MM.1S (cell line): ENCODE results near the gene CTAGE1.

Experiments
- DNase-seq: peaks from one replicate; pipeline ENCODE4 v3.0.0-alpha.2; 2015
- H2AFZ ChIP-seq: fragments of 300-600 bp; sonication (generic); 2 replicates; pipeline ENCODE4 v1.6.0; 2016; ENCODE audit warnings: antibody characterized with exemption, low read length
- H3F3A ChIP-seq: fragments of 300-600 bp; sonication (generic); 2 replicates; pipeline ENCODE4 v1.6.1; 2016; ENCODE audit warnings: mild to moderate bottlenecking, antibody characterized with exemption, low read length, moderate library complexity, mixed read lengths; ENCODE audit not compliant: insufficient read depth
- H3K27ac ChIP-seq: fragments of 300-600 bp; sonication (generic); 2 replicates; pipeline ENCODE4 v1.5.1; 2016; ENCODE audit warnings: mild to moderate bottlenecking, low read length
- H3K27me3 ChIP-seq: fragments of 300-600 bp; sonication (generic); replicated peaks from 2 replicates; pipeline ENCODE4 v1.6.0; 2016; ENCODE audit warnings: low read length; ENCODE audit not compliant: insufficient read depth
- H3K36me3 ChIP-seq: fragments of 300-600 bp; sonication (generic); replicated peaks from 2 replicates; pipeline ENCODE4 v1.6.1; 2016; ENCODE audit warnings: mild to moderate bottlenecking, low read length, mixed read lengths; ENCODE audit not compliant: insufficient read depth
- H3K4me1 ChIP-seq: fragments of 300-600 bp; sonication (generic); 2 replicates; pipeline ENCODE4 v1.6.1; 2016; ENCODE audit warnings: low read length, mixed read lengths
- H3K4me2 ChIP-seq: fragments of 300-600 bp; sonication (generic); 2 replicates; pipeline ENCODE4 v1.6.0; 2016; ENCODE audit warnings: low read depth, low read length
- H3K4me3 ChIP-seq: fragments of 300-600 bp; sonication (generic); 2 replicates; pipeline ENCODE4 v1.5.1; 2016; ENCODE audit warnings: low read length, mixed read lengths
- H3K79me2 ChIP-seq: fragments of 300-600 bp; sonication (generic); 2 replicates; pipeline ENCODE4 v1.6.1; 2016; ENCODE audit warnings: mixed run types, low read length, mixed read lengths
- H3K9ac ChIP-seq: fragments of 300-600 bp; sonication (generic); 2 replicates; pipeline ENCODE4 v1.6.1; 2016; ENCODE audit warnings: low read length, mixed read lengths
- H3K9me2 ChIP-seq: fragments of 300-600 bp; sonication (generic); replicated peaks from 2 replicates; pipeline ENCODE4 v1.6.1; 2016; ENCODE audit warnings: mild to moderate bottlenecking, low read length, mixed read lengths; ENCODE audit not compliant: insufficient read depth
- H3K9me3 ChIP-seq: fragments of 300-600 bp; sonication (generic); replicated peaks from 2 replicates; pipeline ENCODE4 v1.6.1; 2016; ENCODE audit warnings: mild to moderate bottlenecking, low read length, mixed read lengths; ENCODE audit not compliant: insufficient read depth
- H4K20me1 ChIP-seq: fragments of 300-600 bp; sonication (generic); 2 replicates; pipeline ENCODE4 v1.6.1; 2016; ENCODE audit warnings: mild to moderate bottlenecking, low read length, moderate library complexity, mixed read lengths; ENCODE audit not compliant: insufficient read depth
- CTCF ChIP-seq: fragments of 300-600 bp; sonication (generic); IDR thresholded peaks from 2 replicates; pipeline ENCODE4 v1.5.1; 2016; ENCODE audit warnings: antibody characterized with exemption, low read length, mixed read lengths
- EZH2 ChIP-seq: fragments of 300-600 bp; sonication (generic); optimal IDR thresholded peaks from 2 replicates; pipeline ENCODE3; 2017; ENCODE audit warnings: low read depth, mild to moderate bottlenecking, antibody characterized with exemption, low read length, mixed read lengths
- EZH2phosphoT487 ChIP-seq: fragments of 300-600 bp; sonication (generic); IDR thresholded peaks from 2 replicates; pipeline ENCODE4 v1.6.1; 2018; ENCODE audit warnings: antibody characterized with exemption, low read length

CTAGE1 gene

GRCh38 chr18:22411446-22411845 lies 6.3 kb downstream of the CTAGE1 start:
- Histone ChIP-seq H3K9me2 (no peaks in the 10 kb centered on the region), H2AFZ (no peak overlapping the region), H4K20me1 (no peaks in the 10 kb centered on the region), H3K27ac (no peak overlapping the region), H3K9me3 (no peaks in the 10 kb centered on the region), H3K9ac (no peak overlapping the region), H3K79me2 (no peaks in the 10 kb centered on the region), H3F3A (no peaks in the 10 kb centered on the region), H3K27me3 (no peaks in the 10 kb centered on the region), H3K4me2 (no peak overlapping the region), H3K4me1 (no peaks in the 10 kb centered on the region), H3K36me3 (no peaks in the 10 kb centered on the region), H3K4me3 (no peak overlapping the region)
- no peak for DNase-seq
- no peak for TF ChIP-seq EZH2
- no peak for TF ChIP-seq CTCF
- TF ChIP-seq EZH2phosphoT487, result no peak

GRCh38 chr18:22410126-22410525 lies 7.6 kb downstream of the CTAGE1 start:
- H3K9ac ChIP-seq, result no peak overlapping the region
- DNase-seq, result no peak
- H2AFZ ChIP-seq, result no peak overlapping the region
- no peaks in the 10 kb centered on the region for H3K9me3 ChIP-seq
- no peaks in the 10 kb centered on the region for H3K4me1 ChIP-seq
- H3K36me3 ChIP-seq, result no peaks in the 10 kb centered on the region
- H3K4me3 ChIP-seq, result no peak overlapping the region
- H3F3A ChIP-seq, result no peaks in the 10 kb centered on the region
- TF ChIP-seq EZH2phosphoT487, result no peak
- no peak for TF ChIP-seq EZH2
- no peak for TF ChIP-seq CTCF
- H3K27me3 ChIP-seq, result no peaks in the 10 kb centered on the region
- no peak overlapping the region for H3K27ac ChIP-seq
- no peak overlapping the region for H3K4me2 ChIP-seq
- no peaks in the 10 kb centered on the region for H3K9me2 ChIP-seq
- H4K20me1 ChIP-seq, result no peaks in the 10 kb centered on the region
- H3K79me2 ChIP-seq, result no peaks in the 10 kb centered on the region

GRCh38 chr18:22409445-22409844 lies 8.3 kb downstream of the CTAGE1 start:
- Histone ChIP-seq H3K9ac (no peak overlapping the region), H3K9me2 (no peaks in the 10 kb centered on the region), H3K4me3 (no peak overlapping the region), H3K4me1 (no peaks in the 10 kb centered on the region), H3K9me3 (no peaks in the 10 kb centered on the region), H3F3A (no peaks in the 10 kb centered on the region), H3K36me3 (no peaks in the 10 kb centered on the region), H3K4me2 (no peak overlapping the region), H2AFZ (no peak overlapping the region), H3K79me2 (no peaks in the 10 kb centered on the region), H3K27me3 (no peaks in the 10 kb centered on the region), H4K20me1 (no peaks in the 10 kb centered on the region), H3K27ac (no peak overlapping the region)
- no peak for DNase-seq
- TF ChIP-seq EZH2 (no peak), CTCF (no peak), EZH2phosphoT487 (no peak)
